ENCODE data around the gene MCM3AP. TPM values are rescaled to one million over a fixed set of nuclear protein-coding genes. Genes with fewer than 3 reads are reported as not detected.

Gene MCM3AP
- total RNA-seq, 2 experiments from 2014 or later: 109 to 166 TPM

DNA sequence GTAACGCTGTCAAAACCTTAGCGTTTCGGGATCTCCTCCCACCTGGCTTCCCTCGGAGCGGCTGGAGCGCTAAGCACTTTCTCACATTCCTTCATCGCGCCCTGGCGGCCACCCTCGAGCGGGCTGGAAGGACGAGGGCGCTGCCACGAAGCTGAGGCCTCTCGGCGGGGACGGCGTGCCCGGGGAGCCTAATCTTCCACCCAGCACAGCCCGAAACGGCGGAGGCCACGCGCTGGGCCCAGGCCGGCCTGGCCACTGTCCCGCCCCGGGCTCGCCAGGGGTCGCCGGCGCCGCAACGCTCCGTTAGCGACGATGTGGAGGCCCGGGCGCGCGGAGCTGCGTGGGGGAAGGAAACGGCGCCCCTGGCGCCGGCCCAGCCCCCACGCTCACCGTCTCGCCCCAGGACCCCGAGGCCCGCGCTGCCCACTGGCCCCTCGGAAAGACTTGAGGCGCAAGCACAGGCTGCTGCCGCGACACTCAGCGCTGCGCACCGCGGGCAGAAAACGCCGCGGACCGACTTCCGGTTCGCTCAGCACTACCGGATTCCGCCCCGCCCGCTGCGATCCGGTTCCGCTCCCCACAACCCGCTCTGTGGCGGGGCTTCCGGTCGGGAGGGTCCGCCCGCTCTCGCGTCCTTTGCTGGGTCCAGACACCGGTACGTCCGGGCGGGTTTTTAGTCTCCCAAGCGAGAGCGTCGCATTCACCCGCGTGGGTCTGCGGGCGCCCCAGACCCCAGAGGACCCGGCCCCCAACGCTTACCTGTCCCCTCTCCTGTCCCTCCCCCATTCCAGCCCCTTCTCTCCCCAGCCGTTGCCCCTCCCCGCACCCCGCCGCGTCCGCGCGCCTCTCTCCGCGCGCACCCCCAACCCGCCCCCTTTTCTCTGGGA, 593 bp upstream of the MCM3AP start, which contains the start of gene YBEY:
TSS of gene YBEY (plus strand) at position 582 of the 887 bp plus-strand sequence. CDS start 572 bp downstream, outside the sequence.
- BruUV-seq (replicated peaks): no TSS peak
- TF ChIP-seq, protein P1, sequence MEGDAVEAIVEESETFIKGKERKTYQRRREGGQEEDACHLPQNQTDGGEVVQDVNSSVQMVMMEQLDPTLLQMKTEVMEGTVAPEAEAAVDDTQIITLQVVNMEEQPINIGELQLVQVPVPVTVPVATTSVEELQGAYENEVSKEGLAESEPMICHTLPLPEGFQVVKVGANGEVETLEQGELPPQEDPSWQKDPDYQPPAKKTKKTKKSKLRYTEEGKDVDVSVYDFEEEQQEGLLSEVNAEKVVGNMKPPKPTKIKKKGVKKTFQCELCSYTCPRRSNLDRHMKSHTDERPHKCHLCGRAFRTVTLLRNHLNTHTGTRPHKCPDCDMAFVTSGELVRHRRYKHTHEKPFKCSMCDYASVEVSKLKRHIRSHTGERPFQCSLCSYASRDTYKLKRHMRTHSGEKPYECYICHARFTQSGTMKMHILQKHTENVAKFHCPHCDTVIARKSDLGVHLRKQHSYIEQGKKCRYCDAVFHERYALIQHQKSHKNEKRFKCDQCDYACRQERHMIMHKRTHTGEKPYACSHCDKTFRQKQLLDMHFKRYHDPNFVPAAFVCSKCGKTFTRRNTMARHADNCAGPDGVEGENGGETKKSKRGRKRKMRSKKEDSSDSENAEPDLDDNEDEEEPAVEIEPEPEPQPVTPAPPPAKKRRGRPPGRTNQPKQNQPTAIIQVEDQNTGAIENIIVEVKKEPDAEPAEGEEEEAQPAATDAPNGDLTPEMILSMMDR (conservative IDR thresholded peaks at IDR 0.05; ENCODE audit: low read length): peak; percentile 60
- TF ChIP-seq EZH2phosphoT487 (IDR thresholded peaks at IDR 0.05; ENCODE audit: borderline replicate concordance, low read depth, low read length): no peak
- H3K9me3 ChIP-seq (ENCODE audit: low read length): no peaks in the 10 kb centered on the region
- ChIA-PET CTCF (ENCODE audit: unreplicated experiment) (no interaction called here), POLR2A (interaction anchor here (1.0 kb wide), 1 partner anchor 51 kb away, joined by 3 read pairs; no protein-coding TSS in a partner anchor)
- peak; percentile 92 for DNase-seq (ENCODE audit: low spot score)
- H3K4me2 ChIP-seq (ENCODE audit: low read length): peak within 1 kb of the TSS; percentile 86
- intact Hi-C loops (cut with micrococcal nuclease; ENCODE audit: unreplicated experiment): loop anchor here (1.0 to 5.0 kb wide), 2 partner anchors 38 to 59 kb away; partner anchors contain the start of genes LSS and PCNT
- H2AFZ ChIP-seq (ENCODE audit: low read length): peak within 1 kb of the TSS; percentile 67; the same call in 1 of the 2 replicates
- peak within 1 kb of the TSS; percentile 78 for H3K27ac ChIP-seq (ENCODE audit: low read depth, low read length, poor library complexity, severe bottlenecking)
- peaks cover 58% of the 10 kb centered on the region for H3K79me2 ChIP-seq (ENCODE audit: insufficient read depth, low read depth, low read length)
- H3K4me1 ChIP-seq (ENCODE audit: insufficient read depth, low read length, poor library complexity, severe bottlenecking): peaks cover 45% of the 10 kb centered on the region
- H3K36me3 ChIP-seq (ENCODE audit: insufficient read depth, low read length): peaks cover 34% of the 10 kb centered on the region
- H3K9me2 ChIP-seq (ENCODE audit: insufficient read depth, low read length): no peaks in the 10 kb centered on the region
- peaks cover 25% of the 10 kb centered on the region; the same call in 1 of the 2 replicates for H4K20me1 ChIP-seq (ENCODE audit: insufficient read depth, low read length)
- H3K4me3 ChIP-seq (ENCODE audit: low read depth, low read length, poor library complexity, severe bottlenecking): peak within 1 kb of the TSS; percentile 78

DNA sequence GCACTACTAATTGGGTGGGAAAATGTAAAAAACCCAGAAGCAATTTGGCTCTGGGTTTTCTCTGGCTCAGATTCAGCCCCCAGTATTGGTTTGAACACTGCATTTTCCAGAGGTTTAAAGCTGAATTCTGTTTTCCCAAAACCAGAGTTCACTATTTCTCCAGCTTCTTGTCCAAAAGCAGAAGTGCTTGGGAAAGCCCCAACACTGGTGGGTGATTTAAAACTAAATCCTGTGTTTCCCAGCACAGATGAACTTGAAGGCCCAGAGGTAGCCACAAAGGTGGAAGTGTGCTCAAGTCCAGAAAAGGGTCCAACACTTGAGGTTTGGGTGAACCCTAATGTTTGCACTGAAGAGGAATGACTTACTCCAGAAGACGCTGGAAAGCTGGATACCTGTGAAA, 678 bp downstream of the MCM3AP start:
- no TSS peak for BruUV-seq (replicated peaks)
- no peak overlapping the region for H2AFZ ChIP-seq (ENCODE audit: low read length)
- H3K9me2 ChIP-seq (ENCODE audit: insufficient read depth, low read length): no peaks in the 10 kb centered on the region
- H3K27ac ChIP-seq (ENCODE audit: low read depth, low read length, poor library complexity, severe bottlenecking): peak overlapping the region; percentile 26
- H4K20me1 ChIP-seq (ENCODE audit: insufficient read depth, low read length): peaks cover 25% of the 10 kb centered on the region; the same call in 1 of the 2 replicates
- peaks cover 68% of the 10 kb centered on the region for H3K79me2 ChIP-seq (ENCODE audit: insufficient read depth, low read depth, low read length)
- no peak for DNase-seq (ENCODE audit: low spot score)
- peaks cover 35% of the 10 kb centered on the region for H3K4me1 ChIP-seq (ENCODE audit: insufficient read depth, low read length, poor library complexity, severe bottlenecking)
- peak overlapping the region; percentile 78 for H3K4me3 ChIP-seq (ENCODE audit: low read depth, low read length, poor library complexity, severe bottlenecking)
- peak overlapping the region; percentile 86 for H3K4me2 ChIP-seq (ENCODE audit: low read length)
- H3K9me3 ChIP-seq (ENCODE audit: low read length): no peaks in the 10 kb centered on the region
- H3K36me3 ChIP-seq (ENCODE audit: insufficient read depth, low read length): peaks cover 46% of the 10 kb centered on the region
- ChIA-PET CTCF (ENCODE audit: unreplicated experiment) (no interaction called here), POLR2A (interaction anchor here (1.0 kb wide), 1 partner anchor 50 kb away, joined by 3 read pairs; no protein-coding TSS in a partner anchor)
- no peak for TF ChIP-seq EZH2phosphoT487 (IDR thresholded peaks at IDR 0.05; ENCODE audit: borderline replicate concordance, low read depth, low read length)
- TF ChIP-seq, protein P1 (conservative IDR thresholded peaks at IDR 0.05; ENCODE audit: low read length): no peak
- intact Hi-C loops (cut with micrococcal nuclease; ENCODE audit: unreplicated experiment): loop anchor here (5.0 kb wide), 1 partner anchor 57 kb away; the partner anchor contains the start of gene LSS

Data from OCI-LY7 (cell line).